GM19328 (cell line): Measurements from ENCODE around the gene FBXO21.

Experiments
- ATAC-seq: cut with Tn5 transposase; IDR thresholded peaks from one replicate; pipeline ENCODE4 v1.9.1; 2021; ENCODE audit warnings: mild to moderate bottlenecking, moderate library complexity; ENCODE audit not compliant: unreplicated experiment

The FBXO21 gene

DNA sequence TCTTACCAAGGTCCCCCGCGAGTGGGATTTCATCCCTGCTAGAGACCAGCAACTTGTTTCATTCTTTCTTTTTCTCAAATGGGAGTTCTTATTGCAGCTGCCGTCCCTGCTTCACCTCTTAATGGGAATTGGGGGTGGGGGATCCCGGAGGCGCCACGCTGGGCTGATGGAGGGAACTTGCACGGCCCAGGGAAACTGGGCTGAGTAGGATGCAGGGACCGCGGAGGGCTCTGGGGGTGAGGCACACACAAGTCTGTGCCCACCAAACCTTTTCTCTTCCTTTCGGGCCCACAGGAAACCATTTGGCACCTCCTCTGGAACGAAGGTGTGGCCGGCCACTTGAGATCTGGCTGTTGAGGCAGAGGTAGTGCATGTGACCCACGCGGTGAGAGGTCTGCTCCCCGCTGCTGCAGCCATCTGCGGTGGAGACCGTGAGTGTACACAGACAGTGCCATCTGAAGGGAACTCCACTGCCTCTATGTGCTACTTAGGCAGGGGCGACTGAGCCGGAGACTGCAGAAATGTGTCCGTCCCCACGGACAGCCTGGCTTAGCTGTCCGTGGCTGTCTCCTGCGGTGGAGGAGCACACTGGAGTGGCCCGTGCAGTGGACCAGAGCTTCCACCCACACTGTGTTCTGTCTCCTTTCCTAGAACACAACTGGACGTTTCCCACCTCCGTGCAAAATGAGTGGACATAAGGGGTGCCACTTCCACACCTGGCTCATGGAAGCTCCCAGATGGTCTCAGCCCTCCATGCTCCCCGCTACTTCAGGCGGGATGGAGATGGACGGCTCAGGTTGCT lies 49.0 kb downstream of the FBXO21 start:
- no peak for ATAC-seq

DNA sequence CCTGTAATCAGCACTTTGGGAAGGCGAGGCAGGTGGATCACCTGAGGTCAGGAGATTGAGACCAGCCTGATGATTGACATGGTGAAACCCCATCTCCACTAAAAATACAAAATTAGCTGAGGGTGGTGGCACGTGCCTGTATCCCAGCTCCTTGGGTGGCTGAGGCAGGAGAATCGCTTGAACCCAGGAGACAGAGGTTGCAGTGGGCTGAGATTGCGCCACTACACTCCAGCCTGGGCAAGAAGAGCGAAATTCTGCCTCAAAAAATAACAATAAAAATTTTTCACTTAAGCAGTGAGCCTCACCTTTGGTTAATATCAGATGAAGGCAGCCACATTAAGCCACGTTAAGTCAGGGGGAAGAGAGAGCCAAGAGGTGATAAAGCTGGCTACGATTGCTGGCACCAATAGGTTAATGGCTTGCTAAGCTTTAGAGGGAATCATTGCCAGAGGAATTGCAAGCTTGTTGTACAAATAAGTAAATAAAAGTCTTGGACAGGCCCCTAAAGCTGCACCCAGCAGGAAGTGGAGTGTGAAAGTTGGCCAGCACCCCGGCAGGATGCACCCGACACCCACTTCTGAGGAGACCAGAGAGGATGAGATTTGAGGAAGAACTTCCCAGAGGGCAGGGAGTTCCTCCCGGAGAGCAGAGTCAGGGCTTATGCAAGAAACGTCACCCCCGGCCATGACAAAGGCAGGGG lies 49.7 kb downstream of the FBXO21 start:
- ATAC-seq: no peak

GRCh38 chr12:117139025-117139717 lies 51.1 kb downstream of the FBXO21 start:
- ATAC-seq: no peak

- ATAC-seq: no peak
Observed at GRCh38 chr12:117134721-117135120, 55.5 kb downstream of the FBXO21 start.

GRCh38 chr12:117134059-117134458 lies 56.2 kb downstream of the FBXO21 start:
- ATAC-seq: no peak

- ATAC-seq: no peak
Observed at GRCh38 chr12:117130801-117131200, 59.5 kb downstream of the FBXO21 start.

- no peak for ATAC-seq
Observed at GRCh38 chr12:117129391-117129790, 60.9 kb downstream of the FBXO21 start.

- ATAC-seq: no peak
Observed at GRCh38 chr12:117127933-117128823, 62.1 kb downstream of the FBXO21 start.

- no peak for ATAC-seq
Observed at GRCh38 chr12:117126335-117126734, 63.9 kb downstream of the FBXO21 start.

- ATAC-seq: no peak
Observed at GRCh38 chr12:117125767-117126166, 64.5 kb downstream of the FBXO21 start.

- no peak for ATAC-seq
Observed at GRCh38 chr12:117125272-117125613, 65.0 kb downstream of the FBXO21 start.

DNA sequence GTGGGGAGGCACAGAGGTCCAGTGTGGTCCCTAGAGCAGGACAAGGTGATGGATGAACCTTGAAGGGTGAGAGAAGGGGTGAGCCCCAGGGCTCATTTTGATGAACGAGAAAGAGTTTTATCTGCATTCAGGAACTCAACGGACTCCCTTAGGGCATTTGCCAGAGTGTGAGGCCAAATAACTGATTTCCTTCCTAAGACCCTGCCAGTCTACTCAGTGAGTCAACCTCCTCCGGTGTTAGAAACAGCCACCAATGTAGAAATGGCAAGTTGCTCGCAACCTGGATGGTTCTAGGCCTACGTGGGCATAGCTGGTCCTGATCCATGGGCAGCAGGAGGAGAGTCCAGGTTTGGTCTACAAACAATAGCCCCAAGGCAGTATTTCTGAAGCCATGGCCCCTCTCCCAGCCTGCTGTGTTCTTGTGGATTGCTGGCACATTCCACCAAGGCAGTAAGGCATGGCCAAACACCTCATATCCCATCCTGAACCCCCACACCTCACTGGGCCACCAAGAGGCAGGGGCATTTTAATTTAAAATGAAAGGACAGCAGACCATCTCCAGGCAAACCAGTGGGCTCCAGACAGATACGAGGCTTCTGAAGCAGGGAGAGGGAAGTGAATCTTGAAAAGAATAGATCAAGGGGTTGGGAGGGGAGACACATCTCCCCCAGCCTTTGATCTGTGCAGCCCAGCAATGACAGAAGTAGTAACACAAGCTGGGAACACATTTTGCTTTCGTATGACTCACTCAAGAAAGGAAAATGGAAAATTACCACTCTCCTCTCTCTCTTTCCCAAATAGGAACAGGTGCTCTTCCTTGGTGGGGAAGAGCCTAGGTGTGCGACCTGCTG lies 65.6 kb downstream of the FBXO21 start:
- ATAC-seq: no peak

DNA sequence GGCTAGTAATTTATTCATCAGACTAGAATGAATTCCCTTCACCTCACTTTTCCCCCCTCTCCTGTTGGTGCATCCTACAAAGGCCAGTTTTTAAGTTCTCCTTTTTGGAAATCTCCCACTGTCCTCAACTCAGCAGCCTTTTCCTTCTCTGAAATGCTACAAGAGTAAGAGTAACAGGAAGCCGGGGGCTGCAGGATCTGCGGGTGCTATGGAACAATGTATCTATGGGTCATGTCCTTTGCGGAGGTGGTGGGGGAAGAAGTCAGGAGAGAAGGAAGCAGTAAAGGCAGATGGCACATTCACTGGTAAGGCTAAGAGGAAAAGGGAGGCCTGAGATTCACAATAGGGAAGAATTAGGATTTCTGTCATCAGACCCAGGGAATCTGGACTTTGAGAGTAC lies 68.8 kb downstream of the FBXO21 start:
- ATAC-seq: no peak

GRCh38 chr12:117120787-117121186 lies 69.5 kb downstream of the FBXO21 start:
- no peak for ATAC-seq

DNA sequence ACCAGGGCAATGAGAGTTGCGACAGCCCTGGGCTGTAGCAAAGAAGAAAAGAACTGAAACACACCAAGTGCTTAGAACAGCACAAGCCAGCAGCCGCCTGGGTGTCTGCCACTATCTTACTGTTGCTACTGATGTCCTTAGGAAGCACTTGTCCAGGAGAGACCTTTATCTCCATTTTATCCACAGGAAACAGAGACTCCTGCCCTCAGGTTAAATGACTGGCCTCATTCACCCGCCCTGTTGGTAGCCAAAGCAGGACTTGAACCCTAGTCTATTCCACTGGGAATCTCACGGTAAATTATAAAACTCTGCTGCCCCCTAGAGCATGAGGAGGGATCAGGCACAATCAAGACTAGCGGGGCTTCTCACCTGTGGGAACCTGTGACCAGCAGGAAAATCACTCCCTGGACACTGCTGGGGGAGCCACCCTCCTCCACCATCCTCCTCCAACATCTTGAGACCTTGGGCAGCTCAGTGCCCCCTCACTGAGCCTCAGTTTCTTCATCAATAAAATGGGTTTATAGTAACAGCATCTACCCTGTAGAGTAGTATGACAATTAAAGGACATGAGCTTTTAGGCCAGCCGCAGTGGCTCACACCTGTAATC lies 70.6 kb downstream of the FBXO21 start:
- ATAC-seq: no peak

GRCh38 chr12:117118838-117119591 lies 71.3 kb downstream of the FBXO21 start:
- ATAC-seq: no peak

DNA sequence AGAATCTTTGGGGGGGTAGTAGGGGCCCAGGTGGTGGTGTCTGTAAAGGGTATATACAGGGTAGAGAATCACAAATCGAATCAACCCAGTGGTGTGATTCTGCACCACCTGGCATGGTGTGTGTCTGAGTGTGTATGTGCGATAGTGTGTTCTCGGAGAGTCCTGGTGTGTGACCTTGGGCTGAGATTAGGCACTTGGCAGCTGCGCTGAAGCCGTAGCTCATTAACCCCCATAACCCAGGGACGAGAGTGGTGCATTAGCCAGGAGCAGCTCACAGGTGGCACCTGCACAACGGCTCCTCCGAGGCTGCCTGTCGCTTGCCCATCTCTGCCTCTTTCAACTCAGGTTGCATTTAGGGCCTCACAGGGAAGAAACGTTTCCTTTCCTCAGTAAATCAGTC lies 75.5 kb downstream of the FBXO21 start:
- no peak for ATAC-seq

- no peak for ATAC-seq
Observed at GRCh38 chr12:117113231-117113630, 77.0 kb downstream of the FBXO21 start.
